Neuron (in vitro differentiated cells): ENCODE results near the gene FERMT2.
A peak's percentile ranks its signal among the peaks of the same experiment; 100 is the strongest.

Experiments
- H2AFZ ChIP-seq: one replicate; pipeline ENCODE4 v1.6.1; 2013; ENCODE audit warnings: low read depth, mild to moderate bottlenecking, inconsistent platforms, low read length, moderate library complexity
- H3K27me3 ChIP-seq: one replicate; pipeline ENCODE4 v1.6.1; 2013; ENCODE audit warnings: low read length; ENCODE audit not compliant: insufficient read depth
- H3K36me3 ChIP-seq: one replicate; pipeline ENCODE4 v1.6.1; 2013; ENCODE audit warnings: low read length; ENCODE audit not compliant: insufficient read depth
- H3K4me1 ChIP-seq: one replicate; pipeline ENCODE4 v1.6.1; 2013; ENCODE audit warnings: low read length; ENCODE audit not compliant: insufficient read depth
- H3K4me3 ChIP-seq: 2 replicates; pipeline ENCODE4 v1.5.1; 2013; ENCODE audit warnings: mild to moderate bottlenecking, low read length, moderate library complexity
- H3K9me3 ChIP-seq: one replicate; pipeline ENCODE4 v1.6.1; 2013; ENCODE audit warnings: low read length

The FERMT2 gene

DNA sequence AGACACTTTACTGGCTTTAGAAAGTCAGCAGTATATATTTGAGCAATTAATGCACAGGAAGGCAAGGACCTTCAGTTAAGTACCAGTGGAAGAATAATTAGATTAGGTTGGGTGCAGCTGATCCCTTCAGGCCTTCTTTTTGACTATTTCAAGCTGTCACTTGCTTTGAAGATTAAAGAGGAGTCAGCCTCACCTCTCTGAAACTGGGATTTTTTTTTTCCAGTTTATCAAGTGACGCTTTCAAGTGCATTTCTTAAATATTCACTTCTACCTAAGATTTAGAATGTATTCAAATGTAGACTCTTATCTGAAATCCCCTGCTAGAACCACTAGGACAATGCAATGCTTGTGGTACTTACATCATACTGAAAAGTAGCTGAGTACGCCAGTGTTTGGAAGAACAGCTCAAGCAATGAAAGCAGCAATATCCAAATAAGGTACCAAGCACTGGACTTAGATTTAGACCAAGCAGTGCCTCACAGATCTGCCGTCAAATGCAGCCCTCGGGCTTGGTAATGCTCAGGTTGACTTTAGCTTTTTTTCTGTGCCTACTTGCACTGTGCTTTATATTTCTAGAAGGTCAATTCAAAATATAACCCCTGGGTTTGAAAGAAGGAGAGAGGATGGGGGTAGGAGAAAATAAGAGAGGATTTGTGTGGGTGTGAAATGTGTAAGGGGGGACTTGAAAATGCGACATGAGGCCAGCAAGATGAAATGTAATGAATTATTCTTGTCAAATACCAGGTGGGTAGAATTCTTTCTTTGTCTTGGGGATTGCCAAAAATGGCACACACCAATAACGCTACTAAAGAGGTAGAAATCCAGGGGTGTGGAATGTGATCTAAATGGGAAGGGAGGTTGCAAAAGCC is 3.7 kb upstream of the FERMT2 start:
- H3K9me3 ChIP-seq = no peaks in the 10 kb centered on the region
- no peaks in the 10 kb centered on the region for H3K27me3 ChIP-seq
- H2AFZ ChIP-seq = no peak overlapping the region
- H3K36me3 ChIP-seq = no peaks in the 10 kb centered on the region
- H3K4me3 ChIP-seq = no peak overlapping the region
- peaks cover 11% of the 10 kb centered on the region for H3K4me1 ChIP-seq

DNA sequence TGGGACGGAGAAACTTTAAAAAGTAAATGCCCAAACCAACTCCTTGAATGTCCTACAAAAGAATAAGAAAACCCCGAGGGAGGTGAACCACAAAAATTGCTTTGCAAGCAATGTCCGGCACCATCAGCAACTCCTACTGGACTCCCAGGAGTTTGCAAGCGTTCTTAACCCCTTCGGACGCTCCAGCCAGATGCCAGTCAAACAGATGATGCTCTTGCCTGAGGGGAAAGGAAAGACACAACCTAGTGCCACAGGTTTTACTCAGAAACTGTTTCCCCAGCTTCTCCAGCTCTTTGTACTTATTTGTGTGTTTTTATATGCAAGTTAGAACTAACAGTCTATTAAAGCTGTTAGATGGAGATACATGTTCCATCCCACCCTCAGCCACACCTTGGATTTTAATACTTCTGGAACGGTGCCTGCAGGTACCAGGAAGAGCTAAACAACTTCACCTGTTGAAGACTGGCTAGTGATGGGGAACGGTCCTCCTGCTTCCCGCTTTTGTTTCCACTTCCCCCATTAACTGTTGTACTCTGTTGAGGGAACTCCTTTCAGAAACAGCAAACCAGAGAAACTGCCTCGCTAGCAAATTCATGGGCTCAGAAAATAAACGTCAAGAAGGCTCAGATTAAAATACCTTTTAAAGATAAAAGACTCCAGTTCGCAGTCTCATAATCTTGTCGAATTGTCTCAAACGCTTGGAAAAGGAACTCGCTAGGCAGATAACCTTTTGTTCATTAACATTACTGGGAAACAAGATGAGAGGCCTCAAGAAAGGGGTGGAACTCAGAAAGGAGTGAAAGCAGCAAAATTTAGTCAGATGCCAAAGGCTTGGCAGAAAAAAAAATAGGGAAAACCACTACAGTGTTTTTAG is 1.1 kb upstream of the FERMT2 start:
- peaks cover 6% of the 10 kb centered on the region for H3K36me3 ChIP-seq
- no peaks in the 10 kb centered on the region for H3K27me3 ChIP-seq
- H3K4me1 ChIP-seq = peaks cover 25% of the 10 kb centered on the region
- peak overlapping the region; percentile 94 for H3K4me3 ChIP-seq
- H2AFZ ChIP-seq = peak overlapping the region; percentile 89
- H3K9me3 ChIP-seq = no peaks in the 10 kb centered on the region

- peaks cover 25% of the 10 kb centered on the region for H3K4me1 ChIP-seq
- H3K36me3 ChIP-seq = peaks cover 9% of the 10 kb centered on the region
- peak overlapping the region; percentile 55 for H2AFZ ChIP-seq
- no peaks in the 10 kb centered on the region for H3K27me3 ChIP-seq
- H3K4me3 ChIP-seq = peak overlapping the region; percentile 65
- no peaks in the 10 kb centered on the region for H3K9me3 ChIP-seq
Observed at GRCh38 chr14:52950410-52950897, 396 bp downstream of the FERMT2 start.

DNA sequence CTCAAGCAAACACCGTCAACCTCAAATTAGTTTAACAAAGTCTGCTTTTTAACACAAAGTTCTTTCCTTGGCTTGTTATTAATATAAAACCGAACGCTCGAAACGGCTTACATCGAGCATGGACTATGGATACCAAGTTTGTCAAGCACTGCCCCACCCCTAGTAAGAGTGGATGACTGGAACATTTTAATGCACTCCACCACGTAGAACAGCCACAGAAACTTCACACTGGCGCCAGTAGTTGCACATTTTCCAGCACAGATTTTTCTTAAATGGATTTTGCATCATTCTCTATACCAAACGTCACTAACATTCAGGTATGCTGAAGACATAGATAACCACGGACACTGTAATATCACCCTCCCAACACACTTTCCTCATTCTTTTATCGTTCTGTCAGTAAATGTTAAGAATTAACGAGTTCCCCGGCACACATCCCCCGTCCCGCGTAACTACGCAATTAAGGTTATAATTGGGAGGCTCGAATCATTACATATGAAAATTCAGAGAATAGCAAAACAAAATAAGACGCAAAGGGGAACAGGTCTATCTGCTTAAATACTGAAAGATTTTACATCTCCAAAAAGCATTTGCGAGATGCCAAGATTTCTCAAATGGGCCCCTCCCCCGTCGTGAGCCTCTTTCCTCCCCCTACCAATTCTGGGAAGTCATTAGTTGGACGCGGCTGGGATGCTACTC is 990 bp downstream of the FERMT2 start:
- H3K4me1 ChIP-seq = peaks cover 25% of the 10 kb centered on the region
- H3K9me3 ChIP-seq = no peaks in the 10 kb centered on the region
- peaks cover 9% of the 10 kb centered on the region for H3K36me3 ChIP-seq
- no peak overlapping the region for H2AFZ ChIP-seq
- no peaks in the 10 kb centered on the region for H3K27me3 ChIP-seq
- peak overlapping the region; percentile 65 for H3K4me3 ChIP-seq

- H3K36me3 ChIP-seq = peaks cover 12% of the 10 kb centered on the region
Observed at GRCh38 chr14:52949249-52949648, 1.6 kb downstream of the FERMT2 start.

DNA sequence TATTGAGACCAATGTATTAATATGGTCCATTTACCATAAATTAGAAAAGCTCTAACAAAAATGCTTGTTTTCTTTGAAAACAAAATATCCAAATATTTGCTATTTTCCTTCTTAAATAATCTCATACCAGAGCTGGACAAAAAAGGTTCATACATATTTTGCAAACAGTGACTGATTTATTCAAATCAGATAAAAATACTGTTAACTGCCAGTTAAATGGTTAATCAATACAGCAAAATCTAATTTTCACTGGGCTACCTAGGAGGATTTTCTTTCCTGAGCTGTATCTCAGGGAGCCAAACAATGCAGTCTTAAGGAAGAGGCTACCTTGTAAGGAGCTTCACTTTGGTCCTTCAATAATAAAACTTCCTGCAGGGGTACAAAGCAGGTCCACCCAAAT is 2.0 kb downstream of the FERMT2 start:
- no peaks in the 10 kb centered on the region for H3K27me3 ChIP-seq
- peaks cover 25% of the 10 kb centered on the region for H3K4me1 ChIP-seq
- peaks cover 13% of the 10 kb centered on the region for H3K36me3 ChIP-seq
- H2AFZ ChIP-seq = no peak overlapping the region
- H3K9me3 ChIP-seq = no peaks in the 10 kb centered on the region
- peak overlapping the region; percentile 65 for H3K4me3 ChIP-seq

More at GRCh38 chr14:52949249-52949648, 1.6 kb downstream of the FERMT2 start:
- Histone ChIP-seq H3K27me3 (no peaks in the 10 kb centered on the region), H2AFZ (no peak overlapping the region), H3K4me1 (peaks cover 25% of the 10 kb centered on the region), H3K9me3 (no peaks in the 10 kb centered on the region), H3K4me3 (peak overlapping the region; percentile 65)

DNA sequence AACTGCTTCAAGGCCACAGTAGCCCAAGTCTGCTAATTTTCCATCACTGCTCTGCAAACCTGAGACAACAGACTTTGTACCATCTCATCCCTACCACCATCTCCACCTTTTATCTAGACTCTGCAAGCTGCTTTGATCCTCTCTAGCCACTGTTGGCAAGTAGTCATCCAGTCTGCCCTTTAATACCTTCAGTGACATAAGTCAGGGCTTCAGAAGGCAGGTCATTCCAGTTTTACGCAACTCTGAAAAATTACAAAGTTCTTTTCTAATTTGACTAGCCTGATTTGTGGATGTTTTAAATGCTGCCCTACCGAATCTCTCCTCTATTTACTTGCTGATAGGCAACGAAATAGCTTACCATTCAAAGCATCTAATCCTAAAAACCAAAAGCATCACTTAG is 2.8 kb downstream of the FERMT2 start:
- no peaks in the 10 kb centered on the region for H3K9me3 ChIP-seq
- peak overlapping the region; percentile 65 for H3K4me3 ChIP-seq
- H2AFZ ChIP-seq = no peak overlapping the region
- H3K36me3 ChIP-seq = peaks cover 13% of the 10 kb centered on the region
- no peaks in the 10 kb centered on the region for H3K27me3 ChIP-seq
- peaks cover 25% of the 10 kb centered on the region for H3K4me1 ChIP-seq

DNA sequence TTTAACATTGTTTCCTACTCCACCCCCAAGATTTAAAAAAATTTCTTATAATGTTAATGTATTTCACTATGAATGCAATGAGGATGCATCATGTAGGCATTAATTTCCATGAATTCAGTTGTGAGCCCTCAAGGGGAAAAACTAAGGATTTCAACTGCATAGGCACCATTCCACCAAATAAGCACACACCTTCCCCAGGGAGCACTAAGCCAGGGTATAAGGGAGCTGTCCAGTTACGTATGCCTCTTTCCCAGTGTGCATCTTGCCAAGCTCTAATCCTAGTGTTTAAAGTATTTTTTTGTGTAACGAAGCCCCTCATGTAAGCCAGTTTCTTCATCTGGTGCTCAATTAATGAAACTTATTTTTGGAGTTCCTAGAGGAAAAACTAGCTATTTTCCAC is 6.6 kb downstream of the FERMT2 start:
- Histone ChIP-seq H3K4me1 (peaks cover 14% of the 10 kb centered on the region), H3K4me3 (no peak overlapping the region), H3K27me3 (no peaks in the 10 kb centered on the region), H3K9me3 (no peaks in the 10 kb centered on the region), H3K36me3 (peaks cover 13% of the 10 kb centered on the region), H2AFZ (no peak overlapping the region)

DNA sequence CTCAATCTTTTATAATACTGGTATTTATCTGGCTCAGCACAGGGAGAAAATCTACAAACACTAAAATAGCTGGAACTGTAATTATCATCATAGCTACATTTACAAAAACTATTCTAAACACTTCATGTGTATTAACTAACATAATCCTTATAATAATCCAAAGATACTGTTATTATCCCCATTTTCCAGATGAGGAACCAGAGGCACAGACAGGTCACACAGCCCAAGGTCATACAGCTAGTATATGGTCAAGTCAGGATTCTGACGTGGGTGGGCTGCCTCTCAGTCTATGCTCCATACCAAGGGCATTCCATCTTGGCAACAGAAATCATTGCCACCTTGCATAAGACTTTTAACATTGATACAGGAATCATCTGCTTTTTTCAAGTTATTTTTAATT is 11.4 kb downstream of the FERMT2 start:
- Histone ChIP-seq H3K4me1 (no peaks in the 10 kb centered on the region), H2AFZ (no peak overlapping the region), H3K27me3 (no peaks in the 10 kb centered on the region), H3K36me3 (peaks cover 3% of the 10 kb centered on the region), H3K9me3 (no peaks in the 10 kb centered on the region), H3K4me3 (no peak overlapping the region)

GRCh38 chr14:52937869-52938268 is 13.0 kb downstream of the FERMT2 start:
- no peaks in the 10 kb centered on the region for H3K9me3 ChIP-seq
- no peaks in the 10 kb centered on the region for H3K4me1 ChIP-seq
- H3K4me3 ChIP-seq = no peak overlapping the region
- H3K27me3 ChIP-seq = no peaks in the 10 kb centered on the region
- H3K36me3 ChIP-seq = no peaks in the 10 kb centered on the region
- H2AFZ ChIP-seq = no peak overlapping the region

DNA sequence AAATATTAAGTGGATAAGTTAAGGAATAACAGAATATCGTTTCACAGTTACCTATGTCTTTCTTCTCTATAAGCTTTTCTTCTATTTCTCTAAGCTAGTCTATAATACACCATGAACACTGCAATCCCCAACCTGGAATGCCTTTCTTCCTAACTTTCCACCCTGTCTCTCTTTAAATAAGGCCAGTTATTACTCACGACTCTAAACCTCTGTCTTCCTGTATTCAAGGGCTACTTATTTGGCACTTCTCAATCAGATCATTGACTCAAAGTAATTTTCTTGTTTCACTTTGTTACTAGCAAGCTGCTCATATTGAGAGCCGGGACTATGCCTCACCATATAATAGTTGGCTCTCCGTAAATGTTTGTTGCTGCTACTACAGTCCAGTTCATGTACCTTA is 13.5 kb downstream of the FERMT2 start:
- H3K36me3 ChIP-seq = no peaks in the 10 kb centered on the region
- H3K4me1 ChIP-seq = no peaks in the 10 kb centered on the region
- H3K27me3 ChIP-seq = no peaks in the 10 kb centered on the region
- H3K9me3 ChIP-seq = no peaks in the 10 kb centered on the region
- H3K4me3 ChIP-seq = no peak overlapping the region
- no peak overlapping the region for H2AFZ ChIP-seq

DNA sequence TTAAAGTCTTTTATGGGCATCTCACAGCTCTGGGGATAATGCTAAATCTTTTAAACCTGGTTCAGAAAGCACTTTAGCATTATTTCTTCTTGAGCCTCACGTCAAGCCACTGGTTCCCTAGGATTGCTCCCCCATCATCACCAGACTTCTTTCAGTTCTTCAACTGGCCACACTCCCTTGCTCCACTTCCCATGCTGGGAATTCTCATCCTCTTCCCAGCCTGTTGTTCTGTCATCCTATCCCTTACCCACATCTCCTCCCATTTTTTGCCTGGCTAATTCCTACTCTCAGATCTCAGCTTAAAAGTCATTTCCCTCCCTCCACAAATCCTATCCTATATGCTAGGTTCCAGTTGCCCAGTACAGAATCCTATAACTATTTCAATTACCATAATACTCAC is 14.4 kb downstream of the FERMT2 start:
- Histone ChIP-seq H2AFZ (no peak overlapping the region), H3K36me3 (no peaks in the 10 kb centered on the region), H3K4me3 (no peak overlapping the region), H3K27me3 (no peaks in the 10 kb centered on the region), H3K9me3 (no peaks in the 10 kb centered on the region), H3K4me1 (no peaks in the 10 kb centered on the region)

DNA sequence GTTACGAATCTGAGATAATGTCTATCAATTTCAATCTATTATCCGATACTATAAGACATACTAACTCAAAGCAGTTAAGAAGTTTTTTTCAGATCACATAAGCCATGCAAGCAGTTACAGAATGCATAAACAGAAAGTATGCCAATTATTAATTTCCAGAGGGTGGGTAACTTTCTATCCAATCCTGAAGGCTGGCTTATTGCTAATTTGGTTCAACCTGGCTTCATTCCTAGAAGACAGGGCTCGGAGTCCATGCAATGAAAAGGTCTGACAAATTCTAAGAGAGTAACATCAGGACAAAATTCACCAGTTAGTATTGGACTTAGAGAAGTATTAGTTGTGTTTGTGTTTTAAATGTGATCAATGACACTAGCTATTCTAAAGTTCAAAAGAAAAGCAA is 15.0 kb downstream of the FERMT2 start:
- no peak overlapping the region for H2AFZ ChIP-seq
- no peaks in the 10 kb centered on the region for H3K9me3 ChIP-seq
- no peak overlapping the region for H3K4me3 ChIP-seq

More for the DNA sequence above, 15.0 kb downstream of the FERMT2 start:
- no peaks in the 10 kb centered on the region for H3K27me3 ChIP-seq
- H3K4me1 ChIP-seq = no peaks in the 10 kb centered on the region
- H3K36me3 ChIP-seq = no peaks in the 10 kb centered on the region
